ENCODE data around the gene RAB44. TPM values are rescaled to one million over a fixed set of nuclear protein-coding genes. Genes with fewer than 3 reads are reported as not detected.

The RAB44 gene
- total and polyA plus RNA-seq, 9 of the 15 experiments (the other 6 are each of a cell fraction or from before 2014, with no cell fraction given): not detected

DNA sequence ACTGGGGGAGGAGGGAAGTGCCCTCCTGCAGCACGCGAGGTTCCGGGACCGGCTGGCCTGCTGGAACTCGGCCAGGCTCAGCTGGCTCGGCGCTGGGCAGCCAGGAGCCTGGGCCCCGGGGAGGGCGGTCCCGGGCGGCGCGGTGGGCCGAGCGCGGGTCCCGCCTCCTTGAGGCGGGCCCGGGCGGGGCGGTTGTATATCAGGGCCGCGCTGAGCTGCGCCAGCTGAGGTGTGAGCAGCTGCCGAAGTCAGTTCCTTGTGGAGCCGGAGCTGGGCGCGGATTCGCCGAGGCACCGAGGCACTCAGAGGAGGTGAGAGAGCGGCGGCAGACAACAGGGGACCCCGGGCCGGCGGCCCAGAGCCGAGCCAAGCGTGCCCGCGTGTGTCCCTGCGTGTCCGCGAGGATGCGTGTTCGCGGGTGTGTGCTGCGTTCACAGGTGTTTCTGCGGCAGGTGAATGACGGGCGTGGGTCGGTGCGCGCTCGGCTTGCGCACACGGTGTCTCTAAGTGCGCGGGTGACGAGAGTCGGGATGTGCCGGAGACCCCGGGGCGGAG, 19.1 kb upstream of the RAB44 start, which contains the start of gene CDKN1A (continued):
- TF ChIP-seq, protein P1, sequence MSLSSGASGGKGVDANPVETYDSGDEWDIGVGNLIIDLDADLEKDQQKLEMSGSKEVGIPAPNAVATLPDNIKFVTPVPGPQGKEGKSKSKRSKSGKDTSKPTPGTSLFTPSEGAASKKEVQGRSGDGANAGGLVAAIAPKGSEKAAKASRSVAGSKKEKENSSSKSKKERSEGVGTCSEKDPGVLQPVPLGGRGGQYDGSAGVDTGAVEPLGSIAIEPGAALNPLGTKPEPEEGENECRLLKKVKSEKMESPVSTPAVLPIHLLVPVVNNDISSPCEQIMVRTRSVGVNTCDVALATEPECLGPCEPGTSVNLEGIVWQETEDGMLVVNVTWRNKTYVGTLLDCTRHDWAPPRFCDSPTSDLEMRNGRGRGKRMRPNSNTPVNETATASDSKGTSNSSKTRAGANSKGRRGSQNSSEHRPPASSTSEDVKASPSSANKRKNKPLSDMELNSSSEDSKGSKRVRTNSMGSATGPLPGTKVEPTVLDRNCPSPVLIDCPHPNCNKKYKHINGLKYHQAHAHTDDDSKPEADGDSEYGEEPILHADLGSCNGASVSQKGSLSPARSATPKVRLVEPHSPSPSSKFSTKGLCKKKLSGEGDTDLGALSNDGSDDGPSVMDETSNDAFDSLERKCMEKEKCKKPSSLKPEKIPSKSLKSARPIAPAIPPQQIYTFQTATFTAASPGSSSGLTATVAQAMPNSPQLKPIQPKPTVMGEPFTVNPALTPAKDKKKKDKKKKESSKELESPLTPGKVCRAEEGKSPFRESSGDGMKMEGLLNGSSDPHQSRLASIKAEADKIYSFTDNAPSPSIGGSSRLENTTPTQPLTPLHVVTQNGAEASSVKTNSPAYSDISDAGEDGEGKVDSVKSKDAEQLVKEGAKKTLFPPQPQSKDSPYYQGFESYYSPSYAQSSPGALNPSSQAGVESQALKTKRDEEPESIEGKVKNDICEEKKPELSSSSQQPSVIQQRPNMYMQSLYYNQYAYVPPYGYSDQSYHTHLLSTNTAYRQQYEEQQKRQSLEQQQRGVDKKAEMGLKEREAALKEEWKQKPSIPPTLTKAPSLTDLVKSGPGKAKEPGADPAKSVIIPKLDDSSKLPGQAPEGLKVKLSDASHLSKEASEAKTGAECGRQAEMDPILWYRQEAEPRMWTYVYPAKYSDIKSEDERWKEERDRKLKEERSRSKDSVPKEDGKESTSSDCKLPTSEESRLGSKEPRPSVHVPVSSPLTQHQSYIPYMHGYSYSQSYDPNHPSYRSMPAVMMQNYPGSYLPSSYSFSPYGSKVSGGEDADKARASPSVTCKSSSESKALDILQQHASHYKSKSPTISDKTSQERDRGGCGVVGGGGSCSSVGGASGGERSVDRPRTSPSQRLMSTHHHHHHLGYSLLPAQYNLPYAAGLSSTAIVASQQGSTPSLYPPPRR (CRISPR knock-in tag; IDR thresholded peaks at IDR 0.05; ENCODE audit: borderline replicate concordance): 0 out of 2 replicates have a peak, but pooled peaks have one; percentile 27
- TF ChIP-seq ZNF77 (CRISPR knock-in tag; IDR thresholded peaks at IDR 0.05): no peak
- no peak for TF ChIP-seq PRPF4 (IDR thresholded peaks at IDR 0.05; ENCODE audit: insufficient read depth, low read depth, low read length, poor library complexity, severe bottlenecking)
- TF ChIP-seq, protein P2, sequence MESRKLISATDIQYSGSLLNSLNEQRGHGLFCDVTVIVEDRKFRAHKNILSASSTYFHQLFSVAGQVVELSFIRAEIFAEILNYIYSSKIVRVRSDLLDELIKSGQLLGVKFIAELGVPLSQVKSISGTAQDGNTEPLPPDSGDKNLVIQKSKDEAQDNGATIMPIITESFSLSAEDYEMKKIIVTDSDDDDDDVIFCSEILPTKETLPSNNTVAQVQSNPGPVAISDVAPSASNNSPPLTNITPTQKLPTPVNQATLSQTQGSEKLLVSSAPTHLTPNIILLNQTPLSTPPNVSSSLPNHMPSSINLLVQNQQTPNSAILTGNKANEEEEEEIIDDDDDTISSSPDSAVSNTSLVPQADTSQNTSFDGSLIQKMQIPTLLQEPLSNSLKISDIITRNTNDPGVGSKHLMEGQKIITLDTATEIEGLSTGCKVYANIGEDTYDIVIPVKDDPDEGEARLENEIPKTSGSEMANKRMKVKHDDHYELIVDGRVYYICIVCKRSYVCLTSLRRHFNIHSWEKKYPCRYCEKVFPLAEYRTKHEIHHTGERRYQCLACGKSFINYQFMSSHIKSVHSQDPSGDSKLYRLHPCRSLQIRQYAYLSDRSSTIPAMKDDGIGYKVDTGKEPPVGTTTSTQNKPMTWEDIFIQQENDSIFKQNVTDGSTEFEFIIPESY (CRISPR knock-in tag; IDR thresholded peaks at IDR 0.05): no peak
- TF ChIP-seq, protein P3, sequence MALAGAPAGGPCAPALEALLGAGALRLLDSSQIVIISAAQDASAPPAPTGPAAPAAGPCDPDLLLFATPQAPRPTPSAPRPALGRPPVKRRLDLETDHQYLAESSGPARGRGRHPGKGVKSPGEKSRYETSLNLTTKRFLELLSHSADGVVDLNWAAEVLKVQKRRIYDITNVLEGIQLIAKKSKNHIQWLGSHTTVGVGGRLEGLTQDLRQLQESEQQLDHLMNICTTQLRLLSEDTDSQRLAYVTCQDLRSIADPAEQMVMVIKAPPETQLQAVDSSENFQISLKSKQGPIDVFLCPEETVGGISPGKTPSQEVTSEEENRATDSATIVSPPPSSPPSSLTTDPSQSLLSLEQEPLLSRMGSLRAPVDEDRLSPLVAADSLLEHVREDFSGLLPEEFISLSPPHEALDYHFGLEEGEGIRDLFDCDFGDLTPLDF (CRISPR knock-in tag; IDR thresholded peaks at IDR 0.05): no peak
- TF ChIP-seq PTRF (tag; IDR thresholded peaks at IDR 0.05): no peak
- TF ChIP-seq PHF20 (IDR thresholded peaks at IDR 0.05; ENCODE audit: partially characterized antibody): peak; percentile 30
- peak; percentile 57 for TF ChIP-seq GABPA (tag; conservative IDR thresholded peaks at IDR 0.05; ENCODE audit: low read depth)
- peak; percentile 96 for TF ChIP-seq POLR2G (IDR thresholded peaks at IDR 0.05; ENCODE audit: low read depth, low read length)
- no peak for TF ChIP-seq CBX1 (IDR thresholded peaks at IDR 0.05; ENCODE audit: low read depth)
- TF ChIP-seq ETV1 (tag; conservative IDR thresholded peaks at IDR 0.05; ENCODE audit: low read depth): no peak
- no peak for TF ChIP-seq ETV6 (IDR thresholded peaks at IDR 0.05; ENCODE audit: borderline replicate concordance in 1 of 2, low read depth in 2 of 2, low read length in 1 of 2)
- TF ChIP-seq ETV6 (CRISPR knock-in tag; IDR thresholded peaks at IDR 0.05; ENCODE audit: borderline replicate concordance): no peak
- 0 out of 2 replicates have a peak, but pooled peaks have one; percentile 25 for TF ChIP-seq ERF (CRISPR knock-in tag; IDR thresholded peaks at IDR 0.05)
- TF ChIP-seq, protein P4, sequence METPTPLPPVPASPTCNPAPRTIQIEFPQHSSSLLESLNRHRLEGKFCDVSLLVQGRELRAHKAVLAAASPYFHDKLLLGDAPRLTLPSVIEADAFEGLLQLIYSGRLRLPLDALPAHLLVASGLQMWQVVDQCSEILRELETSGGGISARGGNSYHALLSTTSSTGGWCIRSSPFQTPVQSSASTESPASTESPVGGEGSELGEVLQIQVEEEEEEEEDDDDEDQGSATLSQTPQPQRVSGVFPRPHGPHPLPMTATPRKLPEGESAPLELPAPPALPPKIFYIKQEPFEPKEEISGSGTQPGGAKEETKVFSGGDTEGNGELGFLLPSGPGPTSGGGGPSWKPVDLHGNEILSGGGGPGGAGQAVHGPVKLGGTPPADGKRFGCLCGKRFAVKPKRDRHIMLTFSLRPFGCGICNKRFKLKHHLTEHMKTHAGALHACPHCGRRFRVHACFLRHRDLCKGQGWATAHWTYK (CRISPR knock-in tag; IDR thresholded peaks at IDR 0.05): peak; percentile 25; the same call in 1 of the 2 replicates
- TF ChIP-seq XRCC4 (IDR thresholded peaks at IDR 0.05; ENCODE audit: extremely low read depth, insufficient read depth, insufficient read length): no peak
- no peak for TF ChIP-seq MAFK (IDR thresholded peaks at IDR 0.05; ENCODE audit: low read length)
- no peak for TF ChIP-seq SLC30A9 (CRISPR knock-in tag; IDR thresholded peaks at IDR 0.05)
- TF ChIP-seq TCF7 (IDR thresholded peaks at IDR 0.05; ENCODE audit: borderline replicate concordance): no peak

Data from K562 (cell line).